ENCODE data around the gene CARD6.
A peak's percentile ranks its signal among the peaks of the same experiment; 100 is the strongest.
"Not testable (repeated sequence)": the region's sequence is repeated elsewhere in the genome, so short reads cannot be mapped to it uniquely, and the experiment has no call there.

Gene CARD6

DNA sequence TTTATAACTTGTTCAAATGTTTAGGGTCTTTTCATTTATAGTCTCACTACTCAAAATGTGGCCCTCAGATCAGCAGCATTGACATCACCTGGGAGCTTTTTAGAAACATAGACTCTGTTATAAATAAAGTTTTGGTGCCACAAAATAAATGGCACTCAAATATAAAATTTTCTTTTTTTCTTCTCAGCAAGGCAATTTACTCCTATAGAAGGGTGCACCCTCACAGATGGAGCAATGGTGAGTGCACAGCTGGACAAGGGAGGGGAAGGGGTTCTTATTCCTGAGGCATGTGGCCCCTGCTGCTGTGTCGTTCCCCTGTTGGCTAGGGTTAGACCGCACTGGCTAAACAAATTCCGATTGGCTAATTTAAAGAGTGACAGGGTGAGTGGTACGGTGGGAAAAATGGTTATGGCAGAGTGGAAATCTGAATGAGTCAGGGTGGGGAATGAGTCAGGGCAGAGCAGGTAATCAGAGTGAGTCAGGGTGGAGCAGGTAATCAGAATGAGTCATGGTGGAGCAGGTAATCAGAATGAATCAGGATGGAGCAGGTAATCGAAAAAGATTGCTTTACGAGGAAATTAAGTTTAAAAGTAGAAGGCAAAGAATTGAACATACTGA is 36.3 kb downstream of the CARD6 start:
- DNase-seq: no peak

DNA sequence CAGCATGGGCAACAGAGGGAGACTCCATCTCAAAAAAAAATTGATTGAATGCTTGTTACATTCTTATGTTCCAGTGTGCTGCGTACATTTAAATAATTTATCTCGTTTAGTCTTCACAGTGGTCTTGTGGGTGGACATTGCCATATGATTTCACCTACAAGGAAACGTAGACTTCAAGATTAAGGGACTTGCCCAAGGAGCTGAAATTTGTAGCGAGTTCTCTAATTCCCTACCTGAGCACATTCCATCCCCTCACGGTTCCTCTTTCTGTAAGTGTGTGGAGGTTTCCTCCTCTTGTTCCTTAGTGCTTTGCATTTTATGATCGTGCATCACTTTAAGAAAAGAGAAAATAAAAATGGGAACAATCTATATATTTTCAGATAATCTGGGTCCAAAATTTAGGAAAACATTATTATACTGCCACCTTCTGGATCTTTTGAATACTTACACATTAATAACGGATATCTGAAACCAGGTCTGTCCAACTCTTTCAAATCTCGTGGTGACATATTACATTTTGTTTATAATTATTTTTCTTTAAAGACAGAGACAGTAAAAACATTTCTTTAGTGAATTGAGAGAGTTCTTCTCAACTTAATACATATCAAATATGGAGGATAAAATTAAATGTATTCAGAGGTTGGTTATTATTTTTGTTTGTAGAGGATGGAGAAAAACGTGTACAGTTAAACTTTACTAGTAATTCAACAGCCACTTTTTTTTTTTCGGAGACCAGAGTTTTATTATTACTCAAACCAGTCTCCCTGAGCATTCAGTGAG is 38.2 kb downstream of the CARD6 start:
- DNase-seq: peak; percentile 25

DNA sequence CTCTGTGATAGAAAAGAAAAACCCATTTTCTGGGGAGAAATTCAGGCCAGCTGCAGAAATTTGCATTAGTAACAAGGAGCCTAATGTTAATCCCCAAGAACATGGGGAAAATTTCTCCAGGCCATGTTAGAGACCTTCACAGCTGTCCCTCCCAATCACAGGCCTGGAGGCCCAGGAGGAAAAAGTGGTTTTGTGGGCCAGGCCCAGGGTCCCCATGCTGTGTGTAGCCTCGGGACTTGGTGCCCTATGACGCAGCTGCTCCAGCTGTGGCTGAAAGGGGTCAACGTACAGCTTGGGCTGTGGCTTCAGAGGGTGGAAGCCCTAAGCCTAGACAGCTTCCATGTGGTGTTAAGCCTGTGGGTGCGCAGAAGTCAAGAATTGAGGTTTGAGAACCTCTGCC is 41.1 kb downstream of the CARD6 start:
- no peak for DNase-seq

DNA sequence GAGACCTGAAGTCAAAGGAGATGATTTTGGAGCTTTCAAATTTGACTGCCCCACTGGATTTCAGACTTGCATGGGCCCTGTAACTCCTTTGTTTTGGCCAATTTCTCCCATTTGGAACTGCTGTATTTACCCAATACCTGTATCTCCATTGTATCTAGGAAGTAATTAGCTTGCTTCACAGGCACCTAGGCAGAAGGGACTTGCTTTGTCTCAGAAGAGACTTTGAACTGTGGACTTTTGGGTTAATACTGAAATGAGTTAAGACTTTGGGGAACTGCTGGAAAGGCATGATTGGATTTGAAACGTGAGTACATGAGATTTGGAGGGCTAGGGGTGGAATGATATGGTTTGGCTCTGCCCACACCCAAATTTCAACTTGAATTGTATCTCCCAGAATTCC is 41.9 kb downstream of the CARD6 start:
- not testable (repeated sequence) for DNase-seq

DNA sequence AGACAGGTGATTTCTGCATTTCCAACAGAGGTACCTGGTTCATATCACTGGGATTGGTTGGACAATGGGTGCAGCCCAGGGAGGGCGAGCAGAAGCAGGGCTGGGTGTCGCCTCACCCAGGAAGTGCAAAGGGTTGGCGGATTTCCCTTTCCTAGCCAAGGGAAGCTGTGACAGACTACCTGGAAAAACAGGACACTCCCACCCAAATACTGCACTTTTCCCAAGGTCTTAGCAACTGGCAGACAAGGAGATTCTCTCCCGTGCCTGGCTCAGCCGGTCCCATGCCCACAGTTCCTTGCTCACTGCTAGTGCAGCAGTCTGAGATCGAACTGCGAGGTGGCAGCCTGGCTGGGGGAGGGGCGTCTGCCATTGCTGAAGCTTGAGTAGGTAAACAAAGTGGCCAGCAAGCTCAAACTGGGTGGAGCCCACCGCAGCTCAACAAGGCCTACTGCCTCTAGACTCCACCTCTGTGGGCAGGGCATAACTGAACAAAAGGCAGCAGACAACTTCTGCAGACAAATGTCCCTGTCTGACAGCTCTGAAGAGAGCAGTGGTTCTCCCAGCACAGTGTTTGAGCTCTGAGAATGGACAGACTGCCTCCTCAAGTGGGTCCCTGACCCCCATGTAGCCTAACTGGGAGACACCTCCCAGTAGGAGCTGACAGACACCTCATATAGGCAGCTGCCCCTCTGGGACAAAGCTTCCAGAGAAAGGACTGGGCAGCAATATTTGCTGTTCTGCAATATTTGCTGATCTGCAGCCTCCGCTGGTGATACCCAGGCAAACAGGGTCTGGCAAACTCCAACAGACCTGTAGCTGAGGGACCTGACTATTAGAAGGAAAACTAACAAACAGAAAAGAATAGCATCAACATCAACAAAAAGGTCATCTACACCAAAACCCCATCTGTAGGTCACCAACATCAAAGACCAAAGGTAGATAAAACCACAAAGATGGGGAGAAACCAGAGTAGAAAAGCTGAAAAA is 54.6 kb downstream of the CARD6 start:
- not testable (repeated sequence) for DNase-seq

DNA sequence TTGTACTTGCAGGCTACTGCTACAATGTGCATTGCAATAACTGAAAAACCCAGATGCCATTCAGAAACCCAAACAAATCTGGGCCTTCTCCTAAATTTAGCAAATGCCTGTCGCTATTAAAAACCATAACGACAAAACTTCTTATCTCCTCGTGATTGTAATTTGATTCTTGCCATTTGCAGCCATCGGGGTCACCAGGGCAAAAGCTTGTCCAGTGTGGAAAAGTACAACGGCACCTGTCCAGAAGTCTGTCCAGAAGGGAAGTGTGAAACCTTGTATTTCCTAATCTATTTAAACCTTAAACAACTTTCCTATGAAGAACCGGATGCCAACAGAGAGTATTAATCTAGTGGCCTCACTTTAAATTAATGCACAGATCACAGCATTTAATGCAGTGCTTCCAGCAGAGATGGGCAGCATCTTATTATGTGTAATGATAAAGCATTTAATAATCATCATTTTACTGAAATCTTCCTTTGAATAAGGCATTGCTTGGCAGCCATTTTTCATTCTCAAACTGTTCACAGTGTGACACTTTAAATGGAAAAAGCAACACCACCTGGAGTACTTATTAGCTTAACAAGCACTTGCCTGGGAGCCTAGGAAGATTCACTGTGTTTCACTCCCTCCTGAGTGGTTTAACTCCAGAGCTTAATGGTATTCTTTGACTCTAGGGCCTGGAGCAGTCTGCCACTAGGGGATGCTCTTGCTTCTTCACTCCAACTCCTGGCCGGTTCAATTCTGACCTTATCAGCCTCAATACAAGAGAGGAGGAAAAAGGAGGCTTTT is 63.2 kb downstream of the CARD6 start:
- DNase-seq: peak; percentile 31

DNA sequence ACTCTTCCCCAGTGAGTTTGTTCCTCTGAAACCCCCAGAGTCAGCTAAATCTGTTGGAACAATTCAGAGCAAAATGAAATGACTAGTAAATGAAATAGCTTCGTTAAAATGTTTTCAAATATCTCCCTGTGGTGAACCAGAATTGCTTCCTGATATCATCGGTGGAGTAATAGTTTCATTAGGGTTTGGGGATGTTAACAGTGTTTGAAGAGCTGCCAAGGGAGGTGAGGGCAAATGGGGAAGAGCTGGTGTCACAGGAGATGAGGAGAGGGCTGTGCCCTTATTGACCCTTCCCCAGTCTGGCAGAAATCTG is 63.8 kb downstream of the CARD6 start:
- no peak for DNase-seq

DNA sequence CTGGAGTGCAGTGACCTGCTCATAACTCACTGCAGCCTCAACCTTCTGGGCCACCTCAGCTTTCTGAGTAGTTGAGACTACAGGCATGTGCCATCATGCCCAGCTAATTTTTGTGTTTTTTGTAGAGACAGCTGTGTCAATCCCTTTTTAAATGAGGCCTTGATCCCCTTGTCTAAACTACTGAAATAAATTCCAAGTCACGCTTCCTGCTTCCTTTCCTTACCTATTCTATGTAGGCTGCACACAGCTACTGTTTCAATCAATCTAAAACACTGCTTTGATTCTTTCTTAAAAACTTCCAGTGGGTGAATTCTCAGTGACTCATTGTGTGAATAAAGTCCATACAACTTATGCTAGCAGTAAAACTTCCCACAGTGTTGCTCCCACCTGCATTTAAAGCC is 65.2 kb downstream of the CARD6 start:
- DNase-seq: no peak

DNA sequence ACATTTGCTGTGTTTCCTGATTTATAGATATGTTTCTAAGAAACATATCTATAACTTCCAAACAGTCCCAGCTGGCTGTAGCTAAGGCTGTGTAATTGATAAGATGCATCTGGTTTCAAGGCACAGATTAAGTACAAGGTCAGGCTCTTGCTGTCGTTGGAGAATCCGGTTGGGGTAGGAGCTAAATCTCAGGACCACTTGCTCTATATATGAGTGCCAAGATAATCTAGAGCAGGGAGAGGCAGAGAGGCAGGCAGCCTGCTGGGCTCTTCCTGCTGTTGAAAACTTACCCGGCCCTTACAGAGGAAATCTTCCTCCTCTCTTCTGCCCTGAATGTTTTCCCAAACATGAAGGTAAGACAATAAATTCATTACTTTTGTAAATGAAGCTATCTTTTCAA is 68.1 kb downstream of the CARD6 start, which contains the start of gene C7:
Gene C7, plus strand, starts transcription at position 234 of the 400 bp plus-strand sequence. Its CDS starts 114 bp downstream, at position 348.
- no peak for DNase-seq

DNA sequence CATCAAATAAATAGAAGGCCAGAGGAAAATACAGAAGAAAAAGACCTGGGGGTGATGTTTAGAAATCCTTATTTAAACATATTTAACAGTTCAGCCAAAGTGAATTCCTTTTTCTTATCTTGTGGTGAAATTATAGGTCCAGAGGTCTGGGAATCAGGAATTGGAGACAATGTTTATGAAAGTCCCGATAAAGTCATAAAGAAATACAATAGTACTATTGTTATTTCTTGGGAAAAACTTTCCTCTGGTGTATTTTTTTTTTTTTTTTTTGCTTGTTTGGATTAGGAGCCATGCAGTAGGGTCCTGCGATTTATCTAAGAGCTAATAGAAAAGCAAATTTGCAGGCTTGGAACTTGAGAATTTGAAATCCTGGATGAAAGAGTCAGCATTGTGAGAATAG is 68.6 kb downstream of the CARD6 start:
- DNase-seq: no peak

Data from fibroblast of skin of right biceps (primary cell).